Pulmonary artery endothelial cell (primary cell): Measurements from ENCODE around the gene RPL14. TPM values are rescaled to one million over a fixed set of nuclear protein-coding genes. Genes with fewer than 3 reads are reported as not detected.
A peak's percentile ranks its signal among the peaks of the same experiment; 100 is the strongest.
"Not testable (repeated sequence)": the region's sequence is repeated elsewhere in the genome, so short reads cannot be mapped to it uniquely, and the experiment has no call there.

ENCODE experiments used
- DNase-seq: peaks from one replicate; pipeline ENCODE4 v3.0.0-alpha.2; 2011; ENCODE audit warnings: low read depth, low spot score
- total RNA-seq: library from RNA; depleted of rRNA; stranded (reverse); fragments of >200 nt; gene quantifications from 2 replicates; pipeline ENCODE4 v1.2.3, GENCODE V29; 2014

Gene RPL14
- total RNA-seq: 779 and 833 TPM in 2 replicates

- DNase-seq: peak; percentile 91
Observed at GRCh38 chr3:40456940-40457823, at the start of gene RPL14. Gene RPL14, plus strand, starts transcription at chr3:40457339. Its CDS starts 133 bp downstream, at chr3:40457472.

GRCh38 chr3:40407611-40408010, 49.5 kb upstream of the RPL14 start:
- DNase-seq: no peak

DNA sequence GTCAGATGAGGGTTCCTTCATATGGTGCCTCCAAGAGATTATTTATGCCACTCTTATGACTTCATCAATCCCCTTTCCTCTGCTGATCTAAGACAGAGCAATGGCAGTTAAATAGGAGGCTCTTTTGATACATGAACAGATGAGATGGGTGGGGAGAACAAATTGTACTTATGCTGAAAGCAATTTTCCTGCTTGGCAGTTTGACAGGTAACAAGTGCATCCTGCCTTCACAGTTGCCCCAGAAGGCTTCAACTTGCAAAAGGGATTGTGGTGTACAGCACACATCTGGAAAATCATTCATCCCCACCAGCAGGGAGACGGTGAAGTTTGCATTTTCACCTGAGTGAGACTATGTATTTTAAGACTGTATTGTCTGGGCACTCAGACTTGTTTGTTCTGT, 42.9 kb upstream of the RPL14 start:
- DNase-seq: no peak

GRCh38 chr3:40417845-40418543, 39.1 kb upstream of the RPL14 start:
- DNase-seq: no peak

GRCh38 chr3:40422861-40423260, 34.3 kb upstream of the RPL14 start:
- DNase-seq: no peak

DNA sequence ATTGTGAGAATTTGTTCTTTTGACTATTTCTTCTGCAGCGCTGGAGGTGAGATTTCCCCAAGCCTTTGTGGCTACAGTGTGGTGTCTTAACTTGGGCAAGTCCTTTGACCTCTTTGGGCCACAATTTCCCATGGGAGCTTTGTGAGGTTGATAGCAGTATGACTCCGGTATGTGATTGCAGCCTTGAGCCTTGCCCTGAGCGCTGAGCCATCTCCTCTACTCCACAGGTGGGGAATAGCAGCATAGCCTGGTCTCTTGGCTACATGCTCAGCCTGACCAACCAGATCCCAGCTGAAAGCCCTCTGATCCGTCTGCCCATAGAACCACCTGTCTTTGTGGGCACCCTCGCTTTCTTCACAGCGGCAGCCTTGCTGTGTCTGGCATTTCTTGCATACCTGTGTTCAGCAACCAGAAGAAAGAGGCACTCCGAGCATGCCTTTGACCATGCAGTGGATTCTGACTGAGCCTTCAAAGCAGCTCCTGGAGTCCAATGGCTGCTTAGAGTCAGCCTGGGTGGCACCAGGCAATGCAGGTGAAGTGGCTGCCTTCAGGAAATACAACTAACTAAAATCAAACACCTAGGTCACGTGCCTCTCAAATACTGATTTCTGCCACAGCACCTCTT, 30.0 kb upstream of the RPL14 start:
- no peak for DNase-seq

- DNase-seq: no peak
Observed at GRCh38 chr3:40432793-40433192, 24.3 kb upstream of the RPL14 start.

GRCh38 chr3:40437889-40438288, 19.2 kb upstream of the RPL14 start:
- no peak for DNase-seq

GRCh38 chr3:40445062-40445461, 12.1 kb upstream of the RPL14 start:
- no peak for DNase-seq

GRCh38 chr3:40445880-40446279, 11.3 kb upstream of the RPL14 start:
- no peak for DNase-seq

GRCh38 chr3:40450438-40450837, 6.7 kb upstream of the RPL14 start:
- DNase-seq: no peak

DNA sequence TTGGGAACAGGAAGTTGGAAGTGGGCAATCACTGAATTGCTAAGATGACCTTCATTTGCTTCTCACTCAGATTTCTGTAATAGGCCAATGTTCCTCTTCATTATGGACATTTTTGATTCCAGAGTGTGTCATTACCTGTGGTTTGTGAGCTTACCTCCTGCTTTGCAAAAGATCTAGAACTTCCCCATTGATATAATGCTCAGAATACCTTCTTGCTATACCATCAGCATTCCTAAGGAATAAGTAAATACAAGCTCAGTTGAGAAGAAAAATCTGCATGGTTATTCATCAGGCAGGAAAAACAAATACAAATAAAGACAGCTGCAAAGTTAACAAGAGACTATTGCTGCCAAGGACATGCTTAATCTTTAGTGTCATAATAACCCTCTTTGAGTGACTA, 5.6 kb upstream of the RPL14 start:
- DNase-seq: no peak

DNA sequence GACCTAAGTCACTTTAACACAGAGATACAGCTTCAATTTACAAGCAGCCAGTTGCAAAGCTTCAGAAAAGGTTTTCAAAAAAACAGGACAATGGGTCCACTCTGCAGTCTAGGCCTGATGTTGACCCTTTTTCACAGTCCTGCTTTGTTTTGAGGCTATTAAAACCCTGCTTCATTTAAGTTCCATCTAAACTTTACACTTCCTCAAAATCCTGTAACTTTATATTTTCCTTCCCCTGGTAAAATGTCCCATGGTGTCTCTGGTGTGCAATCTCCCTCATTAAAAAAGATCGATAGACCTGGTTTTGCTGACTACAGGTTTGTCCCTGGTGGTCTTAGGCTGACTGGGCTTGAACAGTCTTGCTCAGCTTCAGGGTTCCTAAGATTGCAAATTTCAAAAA, 5.1 kb upstream of the RPL14 start:
- no peak for DNase-seq

GRCh38 chr3:40452562-40452875, 4.6 kb upstream of the RPL14 start:
- no peak for DNase-seq

GRCh38 chr3:40452876-40453730, 4.0 kb upstream of the RPL14 start:
- peak; percentile 98 for DNase-seq

GRCh38 chr3:40453933-40454332, 3.2 kb upstream of the RPL14 start:
- no peak for DNase-seq

DNA sequence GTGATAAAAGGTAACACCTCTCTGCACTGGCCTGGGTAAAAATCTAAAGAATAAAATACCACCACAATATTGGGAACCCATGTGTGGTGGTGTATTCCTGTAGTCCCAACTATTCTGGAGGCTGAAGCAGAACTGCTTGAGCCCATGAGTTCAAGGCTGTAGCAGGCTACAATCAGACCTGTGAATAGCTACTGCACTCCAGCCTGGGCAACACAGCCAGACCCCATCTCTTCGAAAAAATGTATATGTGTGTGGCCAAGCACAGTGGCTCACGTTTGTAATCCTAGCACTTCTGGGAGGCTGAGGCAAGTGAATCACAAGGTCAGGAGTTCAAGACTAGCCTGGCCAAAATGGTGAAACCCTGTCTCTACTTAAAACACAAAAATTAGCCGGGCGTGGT, 1.8 kb upstream of the RPL14 start:
- no peak for DNase-seq

DNA sequence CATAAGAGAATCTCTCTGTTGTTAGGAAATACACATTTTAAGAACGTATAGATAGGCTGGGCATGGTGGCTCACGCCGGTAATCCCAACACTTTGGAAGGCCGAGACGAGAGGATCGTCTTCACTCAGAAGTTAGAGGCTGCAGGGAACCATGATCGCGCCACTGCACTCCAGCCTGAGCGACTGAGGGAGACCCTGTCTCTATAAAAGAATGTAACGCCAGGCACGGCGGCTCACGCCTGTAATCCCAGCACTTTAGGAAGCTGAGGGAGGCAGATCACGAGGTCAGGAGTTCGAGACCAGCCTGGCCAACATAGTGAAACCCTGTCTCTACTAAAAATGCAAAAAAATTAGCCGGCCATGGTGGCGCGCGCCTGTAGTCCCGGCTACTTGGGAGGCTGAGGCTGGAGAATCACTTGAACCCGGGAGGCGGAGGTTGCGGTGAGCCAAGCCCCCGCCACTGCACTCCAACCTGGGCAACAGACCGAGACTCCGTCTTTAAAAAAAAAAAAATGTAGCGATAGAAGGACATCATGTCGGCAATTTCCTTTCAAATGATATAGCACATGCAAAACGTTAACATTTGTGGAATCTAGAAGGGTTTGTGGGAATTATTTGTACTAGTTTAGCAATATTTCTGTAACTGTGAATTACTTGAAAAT, 730 bp upstream of the RPL14 start:
- no peak for DNase-seq

- DNase-seq: no peak
Observed at GRCh38 chr3:40458473-40458872, 1.3 kb downstream of the RPL14 start.

- not testable (repeated sequence) for DNase-seq
Observed at GRCh38 chr3:40460481-40460880, 3.3 kb downstream of the RPL14 start.

- DNase-seq: no peak
Observed at GRCh38 chr3:40461161-40461560, 4.0 kb downstream of the RPL14 start.
